ENCODE data around the gene ARIH2. TPM values are rescaled to one million over a fixed set of nuclear protein-coding genes. Genes with fewer than 3 reads are reported as not detected.

The ARIH2 gene
- total and polyA plus RNA-seq, 2 experiments from 2014 or later: 76.4 to 118 TPM

DNA sequence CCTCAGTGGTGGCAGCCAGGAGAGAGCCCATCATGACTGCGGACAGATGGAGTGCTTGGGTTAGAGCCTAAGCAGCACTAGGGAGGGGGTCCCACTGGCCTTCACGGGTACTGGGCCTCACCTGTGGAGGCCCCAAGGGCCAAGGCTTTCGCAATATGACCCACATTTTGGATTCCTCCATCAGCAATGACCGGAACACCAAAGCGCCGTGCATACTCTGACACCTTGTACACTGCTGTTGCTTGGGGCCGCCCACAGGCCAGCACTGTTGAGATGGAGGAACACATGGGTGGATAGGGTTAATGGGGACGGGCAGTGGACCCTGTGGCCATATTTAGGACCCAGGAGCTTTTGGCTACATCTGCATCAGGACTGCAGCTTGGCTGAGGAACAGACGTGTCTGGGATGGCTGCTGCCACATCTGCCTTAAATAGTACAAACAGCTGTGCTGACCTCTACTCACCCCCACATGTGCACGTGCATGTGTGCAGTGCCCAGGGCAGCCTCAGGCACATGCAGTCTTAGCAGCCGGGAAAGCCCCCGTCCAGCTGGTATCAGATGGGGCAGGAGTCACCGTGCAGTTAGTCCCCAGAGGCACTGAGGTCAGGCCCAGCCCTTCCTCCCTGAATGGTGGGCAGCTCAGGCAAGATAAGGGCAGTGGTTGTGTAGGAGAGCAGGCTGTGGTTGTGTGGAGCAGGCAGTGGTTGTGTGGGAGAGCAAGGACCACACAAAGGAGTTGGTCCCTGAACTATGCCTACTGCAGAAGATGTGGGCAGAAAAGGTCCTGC lies 106.6 kb downstream of the ARIH2 start:
- H3K27me3 ChIP-seq (ENCODE audit: insufficient read depth): no peaks in the 10 kb centered on the region
- H3K27ac Mint-ChIP-seq: no peak overlapping the region; the same call in 1 of the 2 replicates
- no peak for ATAC-seq
- peaks cover 17% of the 10 kb centered on the region; the same call in 1 of the 2 replicates for H3K4me1 ChIP-seq (ENCODE audit: insufficient read depth)
- peaks cover 32% of the 10 kb centered on the region for H3K79me2 ChIP-seq (replicated peaks; ENCODE audit: insufficient read depth)
- no peaks in the 10 kb centered on the region; the same call in 1 of the 3 replicates for H3K9me3 Mint-ChIP-seq
- H3K27ac ChIP-seq (ENCODE audit: low read depth): no peak overlapping the region
- H3K4me3 ChIP-seq: no peak overlapping the region
- peaks cover 37% of the 10 kb centered on the region for H3K27me3 Mint-ChIP-seq (ENCODE audit: insufficient read depth, low read depth, poor library complexity)
- peaks cover 72% of the 10 kb centered on the region for H3K36me3 Mint-ChIP-seq (ENCODE audit: low read depth)
- peak overlapping the region; percentile 14; the same call in 1 of the 3 replicates for H3K4me3 Mint-ChIP-seq
- peaks cover 41% of the 10 kb centered on the region for H3F3A ChIP-seq (replicated peaks; ENCODE audit: low read depth)
- H3K36me3 ChIP-seq (ENCODE audit: insufficient read depth): peaks cover 37% of the 10 kb centered on the region
- no peak for DNase-seq (ENCODE audit: low spot score)
- no peaks in the 10 kb centered on the region for H3K9me2 ChIP-seq (ENCODE audit: insufficient read depth)
- H3K4me2 ChIP-seq: no peak overlapping the region
- H4K20me1 ChIP-seq (replicated peaks; ENCODE audit: insufficient read depth): peaks cover 25% of the 10 kb centered on the region
- TF ChIP-seq JUNB (IDR thresholded peaks at IDR 0.05; ENCODE audit: unreplicated experiment): no peak
- no peak for TF ChIP-seq STAT1 (IDR thresholded peaks at IDR 0.05; ENCODE audit: unreplicated experiment)
- TF ChIP-seq, protein P1, sequence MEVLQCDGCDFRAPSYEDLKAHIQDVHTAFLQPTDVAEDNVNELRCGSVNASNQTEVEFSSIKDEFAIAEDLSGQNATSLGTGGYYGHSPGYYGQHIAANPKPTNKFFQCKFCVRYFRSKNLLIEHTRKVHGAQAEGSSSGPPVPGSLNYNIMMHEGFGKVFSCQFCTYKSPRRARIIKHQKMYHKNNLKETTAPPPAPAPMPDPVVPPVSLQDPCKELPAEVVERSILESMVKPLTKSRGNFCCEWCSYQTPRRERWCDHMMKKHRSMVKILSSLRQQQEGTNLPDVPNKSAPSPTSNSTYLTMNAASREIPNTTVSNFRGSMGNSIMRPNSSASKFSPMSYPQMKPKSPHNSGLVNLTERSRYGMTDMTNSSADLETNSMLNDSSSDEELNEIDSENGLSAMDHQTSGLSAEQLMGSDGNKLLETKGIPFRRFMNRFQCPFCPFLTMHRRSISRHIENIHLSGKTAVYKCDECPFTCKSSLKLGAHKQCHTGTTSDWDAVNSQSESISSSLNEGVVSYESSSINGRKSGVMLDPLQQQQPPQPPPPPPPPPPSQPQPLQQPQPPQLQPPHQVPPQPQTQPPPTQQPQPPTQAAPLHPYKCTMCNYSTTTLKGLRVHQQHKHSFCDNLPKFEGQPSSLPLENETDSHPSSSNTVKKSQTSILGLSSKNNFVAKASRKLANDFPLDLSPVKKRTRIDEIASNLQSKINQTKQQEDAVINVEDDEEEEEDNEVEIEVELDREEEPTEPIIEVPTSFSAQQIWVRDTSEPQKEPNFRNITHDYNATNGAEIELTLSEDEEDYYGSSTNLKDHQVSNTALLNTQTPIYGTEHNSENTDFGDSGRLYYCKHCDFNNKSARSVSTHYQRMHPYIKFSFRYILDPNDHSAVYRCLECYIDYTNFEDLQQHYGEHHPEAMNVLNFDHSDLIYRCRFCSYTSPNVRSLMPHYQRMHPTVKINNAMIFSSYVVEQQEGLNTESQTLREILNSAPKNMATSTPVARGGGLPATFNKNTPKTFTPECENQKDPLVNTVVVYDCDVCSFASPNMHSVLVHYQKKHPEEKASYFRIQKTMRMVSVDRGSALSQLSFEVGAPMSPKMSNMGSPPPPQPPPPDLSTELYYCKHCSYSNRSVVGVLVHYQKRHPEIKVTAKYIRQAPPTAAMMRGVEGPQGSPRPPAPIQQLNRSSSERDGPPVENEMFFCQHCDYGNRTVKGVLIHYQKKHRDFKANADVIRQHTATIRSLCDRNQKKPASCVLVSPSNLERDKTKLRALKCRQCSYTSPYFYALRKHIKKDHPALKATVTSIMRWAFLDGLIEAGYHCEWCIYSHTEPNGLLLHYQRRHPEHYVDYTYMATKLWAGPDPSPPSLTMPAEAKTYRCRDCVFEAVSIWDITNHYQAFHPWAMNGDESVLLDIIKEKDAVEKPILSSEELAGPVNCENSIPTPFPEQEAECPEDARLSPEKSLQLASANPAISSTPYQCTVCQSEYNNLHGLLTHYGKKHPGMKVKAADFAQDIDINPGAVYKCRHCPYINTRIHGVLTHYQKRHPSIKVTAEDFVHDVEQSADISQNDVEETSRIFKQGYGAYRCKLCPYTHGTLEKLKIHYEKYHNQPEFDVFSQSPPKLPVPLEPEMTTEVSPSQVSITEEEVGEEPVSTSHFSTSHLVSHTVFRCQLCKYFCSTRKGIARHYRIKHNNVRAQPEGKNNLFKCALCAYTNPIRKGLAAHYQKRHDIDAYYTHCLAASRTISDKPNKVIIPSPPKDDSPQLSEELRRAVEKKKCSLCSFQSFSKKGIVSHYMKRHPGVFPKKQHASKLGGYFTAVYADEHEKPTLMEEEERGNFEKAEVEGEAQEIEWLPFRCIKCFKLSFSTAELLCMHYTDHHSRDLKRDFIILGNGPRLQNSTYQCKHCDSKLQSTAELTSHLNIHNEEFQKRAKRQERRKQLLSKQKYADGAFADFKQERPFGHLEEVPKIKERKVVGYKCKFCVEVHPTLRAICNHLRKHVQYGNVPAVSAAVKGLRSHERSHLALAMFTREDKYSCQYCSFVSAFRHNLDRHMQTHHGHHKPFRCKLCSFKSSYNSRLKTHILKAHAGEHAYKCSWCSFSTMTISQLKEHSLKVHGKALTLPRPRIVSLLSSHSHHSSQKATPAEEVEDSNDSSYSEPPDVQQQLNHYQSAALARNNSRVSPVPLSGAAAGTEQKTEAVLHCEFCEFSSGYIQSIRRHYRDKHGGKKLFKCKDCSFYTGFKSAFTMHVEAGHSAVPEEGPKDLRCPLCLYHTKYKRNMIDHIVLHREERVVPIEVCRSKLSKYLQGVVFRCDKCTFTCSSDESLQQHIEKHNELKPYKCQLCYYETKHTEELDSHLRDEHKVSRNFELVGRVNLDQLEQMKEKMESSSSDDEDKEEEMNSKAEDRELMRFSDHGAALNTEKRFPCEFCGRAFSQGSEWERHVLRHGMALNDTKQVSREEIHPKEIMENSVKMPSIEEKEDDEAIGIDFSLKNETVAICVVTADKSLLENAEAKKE (CRISPR knock-in tag; IDR thresholded peaks at IDR 0.05): no peak
- TF ChIP-seq, protein P2, sequence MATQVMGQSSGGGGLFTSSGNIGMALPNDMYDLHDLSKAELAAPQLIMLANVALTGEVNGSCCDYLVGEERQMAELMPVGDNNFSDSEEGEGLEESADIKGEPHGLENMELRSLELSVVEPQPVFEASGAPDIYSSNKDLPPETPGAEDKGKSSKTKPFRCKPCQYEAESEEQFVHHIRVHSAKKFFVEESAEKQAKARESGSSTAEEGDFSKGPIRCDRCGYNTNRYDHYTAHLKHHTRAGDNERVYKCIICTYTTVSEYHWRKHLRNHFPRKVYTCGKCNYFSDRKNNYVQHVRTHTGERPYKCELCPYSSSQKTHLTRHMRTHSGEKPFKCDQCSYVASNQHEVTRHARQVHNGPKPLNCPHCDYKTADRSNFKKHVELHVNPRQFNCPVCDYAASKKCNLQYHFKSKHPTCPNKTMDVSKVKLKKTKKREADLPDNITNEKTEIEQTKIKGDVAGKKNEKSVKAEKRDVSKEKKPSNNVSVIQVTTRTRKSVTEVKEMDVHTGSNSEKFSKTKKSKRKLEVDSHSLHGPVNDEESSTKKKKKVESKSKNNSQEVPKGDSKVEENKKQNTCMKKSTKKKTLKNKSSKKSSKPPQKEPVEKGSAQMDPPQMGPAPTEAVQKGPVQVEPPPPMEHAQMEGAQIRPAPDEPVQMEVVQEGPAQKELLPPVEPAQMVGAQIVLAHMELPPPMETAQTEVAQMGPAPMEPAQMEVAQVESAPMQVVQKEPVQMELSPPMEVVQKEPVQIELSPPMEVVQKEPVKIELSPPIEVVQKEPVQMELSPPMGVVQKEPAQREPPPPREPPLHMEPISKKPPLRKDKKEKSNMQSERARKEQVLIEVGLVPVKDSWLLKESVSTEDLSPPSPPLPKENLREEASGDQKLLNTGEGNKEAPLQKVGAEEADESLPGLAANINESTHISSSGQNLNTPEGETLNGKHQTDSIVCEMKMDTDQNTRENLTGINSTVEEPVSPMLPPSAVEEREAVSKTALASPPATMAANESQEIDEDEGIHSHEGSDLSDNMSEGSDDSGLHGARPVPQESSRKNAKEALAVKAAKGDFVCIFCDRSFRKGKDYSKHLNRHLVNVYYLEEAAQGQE (IDR thresholded peaks at IDR 0.05; ENCODE audit: unreplicated experiment): no peak
- TF ChIP-seq EZH2 (IDR thresholded peaks at IDR 0.05; ENCODE audit: low read depth, unreplicated experiment): no peak
- no peak; the same call in 1 of the 2 replicates for TF ChIP-seq POLR2AphosphoS5 (IDR thresholded peaks at IDR 0.05; ENCODE audit: low read depth)
- no peak for TF ChIP-seq ZNF331 (CRISPR knock-in tag; IDR thresholded peaks at IDR 0.05; ENCODE audit: low read depth)
- no peak for TF ChIP-seq EZH2phosphoT487 (IDR thresholded peaks at IDR 0.05; ENCODE audit: unreplicated experiment)
- TF ChIP-seq, protein P3, sequence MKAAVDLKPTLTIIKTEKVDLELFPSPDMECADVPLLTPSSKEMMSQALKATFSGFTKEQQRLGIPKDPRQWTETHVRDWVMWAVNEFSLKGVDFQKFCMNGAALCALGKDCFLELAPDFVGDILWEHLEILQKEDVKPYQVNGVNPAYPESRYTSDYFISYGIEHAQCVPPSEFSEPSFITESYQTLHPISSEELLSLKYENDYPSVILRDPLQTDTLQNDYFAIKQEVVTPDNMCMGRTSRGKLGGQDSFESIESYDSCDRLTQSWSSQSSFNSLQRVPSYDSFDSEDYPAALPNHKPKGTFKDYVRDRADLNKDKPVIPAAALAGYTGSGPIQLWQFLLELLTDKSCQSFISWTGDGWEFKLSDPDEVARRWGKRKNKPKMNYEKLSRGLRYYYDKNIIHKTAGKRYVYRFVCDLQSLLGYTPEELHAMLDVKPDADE (IDR thresholded peaks at IDR 0.05): no peak
- TF ChIP-seq CREB1 (CRISPR knock-in tag; IDR thresholded peaks at IDR 0.05; ENCODE audit: low read depth): no peak
- H3K4me1 Mint-ChIP-seq: peaks cover 30% of the 10 kb centered on the region
- no peak overlapping the region for H2AFZ ChIP-seq
